Activated naive CD4-positive, alpha-beta T cell treated with anti-CD3 and anti-CD28 coated beads for 36 hours (primary cell): ENCODE measurements around the gene GZF1. TPM values are rescaled to one million over a fixed set of nuclear protein-coding genes. Genes with fewer than 3 reads are reported as not detected.
A peak's percentile ranks its signal among the peaks of the same experiment; 100 is the strongest.

Source experiments
- CTCF ChIA-PET: fragments of 350-600 bp; sonication (Branson Sonifier 250); formaldehyde crosslinking; loops from one replicate; lab custom pipeline; 2021; ENCODE audit warnings: antibody characterized with exemption; lab: Charles Lee
- DNase-seq: peaks from one replicate; pipeline ENCODE4 v3.0.0-alpha.2; 2020
- H3K27ac Mint-ChIP-seq: one replicate; pipeline ENCODE4 v1.8.0; 2021; ENCODE audit warnings: mild to moderate bottlenecking, mixed read lengths
- H3K27me3 Mint-ChIP-seq: one replicate; pipeline ENCODE4 v1.8.0; 2021; ENCODE audit warnings: low read depth, mixed read lengths
- H3K36me3 Mint-ChIP-seq: one replicate; pipeline ENCODE4 v1.8.0; 2021; ENCODE audit warnings: low read depth, mixed read lengths
- H3K4me1 Mint-ChIP-seq: one replicate; pipeline ENCODE4 v1.8.0; 2021; ENCODE audit warnings: low read depth, mixed read lengths
- H3K4me3 Mint-ChIP-seq: one replicate; pipeline ENCODE4 v1.8.0; 2021; ENCODE audit warnings: mild to moderate bottlenecking, moderate library complexity, mixed read lengths
- H3K9me3 Mint-ChIP-seq: one replicate; pipeline ENCODE4 v1.8.0; 2021; ENCODE audit warnings: mixed read lengths
- intact Hi-C: fragments of 100-400 bp; cut with micrococcal nuclease; formaldehyde crosslinking; loops from one replicate; pipeline ENCODE4 v1.15.1; 2023
- total RNA-seq, 2 experiments: library from RNA; stranded (reverse); gene quantifications; one replicate each; pipeline ENCODE4 v1.2.3, GENCODE V29; 2021

Gene GZF1
- total RNA-seq, 2 experiments from 2014 or later, result 2.9 to 3.3 TPM

DNA sequence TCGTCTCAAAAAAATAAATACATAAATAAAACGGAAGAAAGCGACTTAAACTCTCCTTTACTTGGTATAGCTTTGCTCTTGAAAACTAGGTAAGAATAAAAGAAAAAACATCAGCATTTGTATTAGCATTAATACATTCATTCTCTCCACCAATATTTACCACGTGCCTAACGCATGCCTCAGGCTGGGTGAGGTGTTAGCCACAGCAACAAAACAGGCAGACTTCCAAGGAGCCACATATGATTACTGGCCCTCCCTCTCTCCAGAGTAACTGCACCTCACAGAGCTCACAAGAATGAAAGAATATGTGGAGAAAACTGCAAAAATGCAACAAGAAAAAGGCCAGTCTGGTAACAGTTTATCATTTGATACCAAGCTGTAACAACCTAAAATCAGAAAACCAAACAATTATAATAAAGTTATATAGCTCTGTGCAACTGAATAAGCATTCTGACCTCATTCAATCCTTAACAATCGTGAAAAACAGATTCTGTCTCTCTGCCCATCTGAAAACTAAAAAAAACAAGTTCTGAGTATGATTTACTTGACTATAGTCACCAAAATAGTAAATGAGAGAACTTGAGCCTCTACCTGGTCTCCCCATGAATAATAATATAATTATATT, 54.1 kb downstream of the GZF1 start:
- Mint-ChIP-seq H3K27me3 (no peaks in the 10 kb centered on the region), H3K36me3 (peaks cover 3% of the 10 kb centered on the region), H3K27ac (no peak overlapping the region), H3K9me3 (no peaks in the 10 kb centered on the region), H3K4me1 (peaks cover 39% of the 10 kb centered on the region), H3K4me3 (no peak overlapping the region)
- DNase-seq, result no peak
- intact Hi-C loops, result loop anchor here (2.0 kb wide), 1 partner anchor 47 kb away; no protein-coding TSS in a partner anchor
- CTCF ChIA-PET, result interaction anchor here (0.6 kb wide), 1 partner anchor 11 kb away, joined by 3 read pairs; no protein-coding TSS in a partner anchor

DNA sequence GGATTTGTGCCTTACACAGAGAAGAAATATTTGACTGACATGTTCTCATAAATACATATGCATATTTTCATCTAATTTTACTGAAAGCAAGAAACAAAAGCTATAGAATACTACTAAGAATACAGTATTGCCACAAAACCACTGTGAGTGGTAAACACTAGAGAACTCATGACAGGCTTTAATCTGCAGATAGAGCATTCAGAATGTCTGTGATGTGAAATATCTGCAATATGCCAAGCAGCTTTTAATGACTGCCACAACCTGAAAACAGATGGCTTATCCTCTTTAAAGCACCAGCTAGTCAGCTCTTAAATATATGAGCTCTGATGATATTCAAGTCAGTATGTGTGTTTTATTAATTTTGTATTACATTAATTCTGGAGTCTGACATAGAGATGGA, 55.9 kb downstream of the GZF1 start:
- intact Hi-C loops, result loop anchor here (2.0 kb wide), 1 partner anchor 49 kb away; no protein-coding TSS in a partner anchor
- CTCF ChIA-PET, result interaction anchor here (1.4 kb wide), 1 partner anchor 9 kb away, joined by 4 read pairs; no protein-coding TSS in a partner anchor

DNA sequence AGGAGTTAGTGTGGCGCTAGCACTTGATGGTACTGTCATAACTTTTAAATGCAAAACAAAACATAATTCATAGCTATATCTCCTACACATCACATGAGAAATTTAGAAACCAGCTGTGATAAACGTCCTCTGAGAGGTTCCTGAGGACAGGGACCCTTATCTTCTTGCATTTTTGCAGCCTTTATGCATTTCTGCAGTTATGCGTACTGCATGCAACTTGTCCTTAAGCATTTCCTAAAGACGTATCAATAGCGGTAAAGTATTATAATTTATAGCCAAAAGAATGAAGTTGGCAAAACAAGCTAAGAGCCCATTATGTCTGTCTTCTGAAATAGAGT, 57.6 kb downstream of the GZF1 start:
- DNase-seq, result no peak
- Mint-ChIP-seq H3K4me3 (peak overlapping the region; percentile 81), H3K27me3 (peaks cover 2% of the 10 kb centered on the region), H3K27ac (no peak overlapping the region), H3K9me3 (no peaks in the 10 kb centered on the region), H3K36me3 (peaks cover 3% of the 10 kb centered on the region), H3K4me1 (peaks cover 33% of the 10 kb centered on the region)
- intact Hi-C loops, result no loop called here
- CTCF ChIA-PET, result interaction anchor here (1.0 to 3.1 kb wide), 3 partner anchors 17 to 70 kb away, joined by 3 to 17 read pairs (median 3); partner anchors contain the start of gene NXT1

More for the DNA sequence above, 55.9 kb downstream of the GZF1 start:
- no peak overlapping the region for H3K27ac Mint-ChIP-seq
- no peaks in the 10 kb centered on the region for H3K9me3 Mint-ChIP-seq
- H3K36me3 Mint-ChIP-seq, result peaks cover 3% of the 10 kb centered on the region
- H3K4me3 Mint-ChIP-seq, result no peak overlapping the region
- DNase-seq, result no peak
- no peaks in the 10 kb centered on the region for H3K27me3 Mint-ChIP-seq
- H3K4me1 Mint-ChIP-seq, result peaks cover 40% of the 10 kb centered on the region

DNA sequence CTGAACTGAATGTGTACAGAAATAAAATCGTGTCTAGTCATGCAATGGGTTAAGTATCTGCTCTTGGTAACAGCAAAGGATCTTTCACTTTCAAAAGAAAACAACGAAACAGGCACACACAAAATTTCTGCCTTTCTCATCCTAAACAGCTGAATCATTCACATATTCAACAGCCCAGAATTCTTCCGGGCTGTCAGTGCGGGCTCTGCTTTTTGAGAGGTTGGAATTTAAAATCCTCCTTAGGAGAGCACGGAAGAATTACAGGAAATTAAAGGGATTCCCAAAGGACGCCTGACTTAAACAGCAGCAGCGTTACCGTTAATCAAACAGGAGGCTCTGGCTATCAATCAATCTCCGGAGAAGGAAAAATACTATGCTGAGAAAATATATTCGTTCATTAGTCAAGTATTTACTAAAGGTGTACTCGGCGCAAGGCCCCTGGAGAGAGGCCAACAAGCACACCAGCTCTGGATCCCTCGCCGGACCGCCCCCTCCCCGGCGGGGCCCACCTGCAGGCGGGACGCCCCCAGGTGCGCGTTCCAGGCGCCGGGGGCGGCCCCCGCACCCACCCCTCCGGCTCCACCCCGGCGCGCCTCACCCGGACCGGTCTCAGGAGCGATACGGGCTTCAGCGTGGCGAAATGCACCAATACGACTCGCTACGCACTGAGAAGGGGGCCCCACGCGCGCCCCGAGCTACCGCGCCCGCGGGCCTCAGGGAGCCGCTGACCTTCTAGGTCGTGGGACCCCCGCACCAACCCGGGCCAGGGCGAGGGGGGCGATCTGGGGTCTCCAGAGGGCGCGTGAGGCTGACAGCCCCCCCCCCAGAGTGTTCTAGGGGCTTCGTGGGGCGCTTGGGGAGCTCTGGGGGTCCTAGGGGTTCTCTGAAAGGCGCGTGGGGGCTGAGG, 58.3 kb downstream of the GZF1 start:
- CTCF ChIA-PET, result interaction anchor here (0.8 to 3.1 kb wide), 3 partner anchors 17 to 70 kb away, joined by 3 to 17 read pairs (median 3); partner anchors contain the start of gene NXT1
- Mint-ChIP-seq H3K9me3 (no peaks in the 10 kb centered on the region), H3K36me3 (peaks cover 3% of the 10 kb centered on the region), H3K4me1 (peaks cover 30% of the 10 kb centered on the region), H3K4me3 (peak overlapping the region; percentile 81), H3K27me3 (peaks cover 2% of the 10 kb centered on the region), H3K27ac (peak overlapping the region; percentile 75)
- DNase-seq, result peak; percentile 61
- intact Hi-C loops, result no loop called here

DNA sequence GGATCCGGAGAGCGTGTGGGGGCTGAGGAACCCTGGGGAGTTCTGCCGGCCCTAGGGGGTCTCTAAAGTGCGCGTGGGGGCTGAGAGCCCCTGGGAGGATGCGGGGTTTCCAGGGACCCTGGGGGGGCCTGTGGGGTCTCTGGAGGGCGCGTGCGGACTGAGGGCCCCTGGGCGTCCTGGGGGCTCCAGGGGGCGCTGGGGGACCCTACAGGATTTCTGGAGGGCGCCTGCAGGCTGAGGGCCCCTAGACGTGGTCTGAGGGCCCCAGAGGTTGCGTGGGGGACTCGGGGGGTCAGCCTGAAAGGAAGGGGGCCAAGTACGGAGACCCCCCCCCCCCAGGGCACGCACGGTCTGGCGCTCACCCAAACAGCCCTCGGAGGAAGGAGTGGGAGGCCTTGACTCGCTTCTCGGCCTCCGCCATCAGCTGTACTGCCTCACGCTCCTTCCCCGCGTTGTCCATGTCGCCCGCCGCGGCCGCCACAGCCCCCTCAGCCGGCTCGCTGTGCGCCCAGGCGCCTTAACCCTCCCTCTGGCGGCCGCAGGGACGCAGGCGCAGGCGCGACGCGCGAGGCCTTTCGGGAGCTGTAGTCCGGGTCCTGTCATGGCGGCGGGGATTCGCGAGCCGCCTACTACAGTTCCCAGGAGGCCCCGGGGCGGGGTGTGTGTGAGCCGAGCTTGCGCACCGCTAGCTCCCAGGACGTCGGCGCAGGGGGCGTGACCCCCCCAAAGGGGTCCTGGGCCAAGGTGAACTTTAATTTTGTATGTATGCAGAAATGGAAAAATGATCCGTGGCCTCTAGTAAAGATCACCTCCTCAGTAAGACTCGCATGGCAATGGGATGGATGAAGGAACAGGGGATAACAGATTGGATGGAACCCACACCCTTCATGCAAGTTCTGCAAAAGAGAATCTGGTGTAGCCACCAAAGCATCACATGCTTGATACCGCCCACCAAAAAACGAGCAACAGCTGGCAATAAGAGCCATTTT, 59.3 kb downstream of the GZF1 start, which contains the start of gene NAPB:
TSS of gene NAPB (minus strand) at position 546 of the 989 bp plus-strand sequence. CDS start at position 460, 86 bp downstream.
- intact Hi-C loops, result loop anchor here (1.0 kb wide), 5 partner anchors 22 to 71 kb away; partner anchors contain the start of genes GZF1 and NXT1
- Mint-ChIP-seq H3K27me3 (peaks cover 5% of the 10 kb centered on the region), H3K36me3 (no peaks in the 10 kb centered on the region), H3K4me1 (peaks cover 24% of the 10 kb centered on the region), H3K9me3 (no peaks in the 10 kb centered on the region), H3K4me3 (peak within 1 kb of the TSS; percentile 81), H3K27ac (no peak within 1 kb of the TSS)
- peak; percentile 94 for DNase-seq
- CTCF ChIA-PET, result interaction anchor here (0.7 to 3.1 kb wide), 6 partner anchors 15 to 71 kb away, joined by 3 to 17 read pairs (median 3); partner anchors contain the start of gene NXT1

Other genes starting within 250 kb of the GZF1 start
- gene NXT1, start 11.4 kb upstream of the GZF1 start, total RNA-seq, result 10 to 100 TPM; 31.9 to 36.9 TPM
- gene NAPB, start 59.3 kb downstream of the GZF1 start, total RNA-seq, result 1 to 10 TPM; 5.4 to 7.6 TPM
- gene CSTL1, start 77.5 kb downstream of the GZF1 start, total RNA-seq, result not detected
- not detected for gene CST11, start 90.7 kb downstream of the GZF1 start, total RNA-seq
- not detected for gene CST8, start 128.9 kb downstream of the GZF1 start, total RNA-seq
- not detected for gene CST9L, start 206.3 kb downstream of the GZF1 start, total RNA-seq
- gene CST9, start 243.7 kb downstream of the GZF1 start, total RNA-seq, result not detected